Measurements from ENCODE around the gene VPS11. TPM values are rescaled to one million over a fixed set of nuclear protein-coding genes. Genes with fewer than 3 reads are reported as not detected.

VPS11 gene
- total and polyA plus RNA-seq, 2 experiments from 2014 or later = 22.1 to 22.3 TPM

GRCh38 chr11:119116235-119116594, 48.6 kb downstream of the VPS11 start:
- H3K4me1 ChIP-seq (ENCODE audit: low read depth) = peaks cover 7% of the 10 kb centered on the region
- TF ChIP-seq, protein P1, sequence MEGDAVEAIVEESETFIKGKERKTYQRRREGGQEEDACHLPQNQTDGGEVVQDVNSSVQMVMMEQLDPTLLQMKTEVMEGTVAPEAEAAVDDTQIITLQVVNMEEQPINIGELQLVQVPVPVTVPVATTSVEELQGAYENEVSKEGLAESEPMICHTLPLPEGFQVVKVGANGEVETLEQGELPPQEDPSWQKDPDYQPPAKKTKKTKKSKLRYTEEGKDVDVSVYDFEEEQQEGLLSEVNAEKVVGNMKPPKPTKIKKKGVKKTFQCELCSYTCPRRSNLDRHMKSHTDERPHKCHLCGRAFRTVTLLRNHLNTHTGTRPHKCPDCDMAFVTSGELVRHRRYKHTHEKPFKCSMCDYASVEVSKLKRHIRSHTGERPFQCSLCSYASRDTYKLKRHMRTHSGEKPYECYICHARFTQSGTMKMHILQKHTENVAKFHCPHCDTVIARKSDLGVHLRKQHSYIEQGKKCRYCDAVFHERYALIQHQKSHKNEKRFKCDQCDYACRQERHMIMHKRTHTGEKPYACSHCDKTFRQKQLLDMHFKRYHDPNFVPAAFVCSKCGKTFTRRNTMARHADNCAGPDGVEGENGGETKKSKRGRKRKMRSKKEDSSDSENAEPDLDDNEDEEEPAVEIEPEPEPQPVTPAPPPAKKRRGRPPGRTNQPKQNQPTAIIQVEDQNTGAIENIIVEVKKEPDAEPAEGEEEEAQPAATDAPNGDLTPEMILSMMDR (IDR thresholded peaks at IDR 0.05; ENCODE audit: low read depth, low read length) = no peak
- H3K27ac ChIP-seq = no peak overlapping the region
- H3K4me3 ChIP-seq = no peak overlapping the region
- peaks cover 3% of the 10 kb centered on the region for H3K36me3 ChIP-seq
- no peaks in the 10 kb centered on the region for H3K27me3 ChIP-seq
- no peak for DNase-seq (ENCODE audit: low read depth in 1 of 2, low spot score in 1 of 2)
- no peaks in the 10 kb centered on the region for H3K9me3 ChIP-seq (ENCODE audit: low read depth)

DNA sequence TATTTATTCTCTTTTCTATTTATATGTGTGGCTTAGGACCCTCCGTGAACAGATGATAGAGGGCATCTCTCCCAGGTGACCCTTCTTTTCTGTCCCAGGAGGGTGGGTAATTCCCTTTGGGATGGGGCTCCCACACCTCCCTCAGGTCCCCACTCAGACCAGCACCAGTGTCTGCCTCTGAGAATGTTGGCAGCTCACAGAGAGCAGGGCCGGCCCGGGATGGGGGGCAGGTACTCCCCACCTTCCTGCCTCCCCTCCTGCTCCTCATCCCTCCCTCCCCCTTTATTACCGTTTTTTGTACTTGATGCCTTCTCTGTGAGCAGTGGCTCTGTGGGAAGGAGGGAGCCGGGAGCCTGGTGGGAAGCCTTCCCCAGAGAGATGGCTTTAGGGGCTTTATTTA, 49.0 kb downstream of the VPS11 start:
- Histone ChIP-seq H3K4me3 (no peak overlapping the region), H3K27ac (no peak overlapping the region), H3K27me3 (no peaks in the 10 kb centered on the region), H3K36me3 (peaks cover 3% of the 10 kb centered on the region), H3K9me3 (ENCODE audit: low read depth) (no peaks in the 10 kb centered on the region), H3K4me1 (ENCODE audit: low read depth) (peaks cover 7% of the 10 kb centered on the region)
- TF ChIP-seq, protein P1 (IDR thresholded peaks at IDR 0.05; ENCODE audit: low read depth, low read length) = no peak
- no peak for DNase-seq (ENCODE audit: low read depth in 1 of 2, low spot score in 1 of 2)

DNA sequence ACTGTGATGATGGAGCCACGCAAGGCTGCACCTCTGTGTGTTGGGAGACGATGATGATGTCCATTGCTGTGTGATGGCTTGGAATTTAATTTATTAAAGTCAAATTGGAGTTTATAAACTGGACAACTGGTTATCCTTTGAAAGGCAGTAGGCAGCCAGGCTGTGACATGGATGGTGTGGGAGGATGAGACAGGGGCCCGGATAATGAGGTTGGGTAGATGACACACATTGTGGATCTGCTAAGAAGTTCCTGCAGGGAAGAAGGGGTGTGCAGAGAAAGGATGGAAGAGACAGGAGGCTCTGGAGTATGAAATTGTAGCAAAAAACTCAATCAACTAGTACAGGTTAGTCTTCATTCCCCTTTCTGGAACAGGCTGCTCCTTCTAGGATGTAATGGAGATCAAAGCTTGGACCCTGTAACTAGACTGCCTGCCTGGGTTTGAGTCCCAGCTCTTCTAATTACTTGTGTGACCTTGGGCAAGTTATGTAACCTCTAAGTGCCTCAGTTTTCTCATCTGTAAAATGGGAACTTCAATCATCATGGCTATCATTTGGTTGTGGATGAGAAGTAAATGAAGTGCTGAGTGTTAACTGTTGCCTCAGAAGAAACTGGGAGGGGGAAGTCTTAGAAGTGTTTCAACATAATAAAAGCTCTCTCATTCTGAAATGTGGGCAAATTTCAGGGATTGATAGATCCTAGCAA, 49.5 kb downstream of the VPS11 start:
- Histone ChIP-seq H3K27ac (no peak overlapping the region), H3K27me3 (no peaks in the 10 kb centered on the region), H3K9me3 (ENCODE audit: low read depth) (no peaks in the 10 kb centered on the region), H3K36me3 (peaks cover 3% of the 10 kb centered on the region), H3K4me1 (ENCODE audit: low read depth) (peaks cover 7% of the 10 kb centered on the region), H3K4me3 (no peak overlapping the region)
- TF ChIP-seq, protein P1 (IDR thresholded peaks at IDR 0.05; ENCODE audit: low read depth, low read length) = no peak
- DNase-seq (ENCODE audit: low read depth in 1 of 2, low spot score in 1 of 2) = no peak

DNA sequence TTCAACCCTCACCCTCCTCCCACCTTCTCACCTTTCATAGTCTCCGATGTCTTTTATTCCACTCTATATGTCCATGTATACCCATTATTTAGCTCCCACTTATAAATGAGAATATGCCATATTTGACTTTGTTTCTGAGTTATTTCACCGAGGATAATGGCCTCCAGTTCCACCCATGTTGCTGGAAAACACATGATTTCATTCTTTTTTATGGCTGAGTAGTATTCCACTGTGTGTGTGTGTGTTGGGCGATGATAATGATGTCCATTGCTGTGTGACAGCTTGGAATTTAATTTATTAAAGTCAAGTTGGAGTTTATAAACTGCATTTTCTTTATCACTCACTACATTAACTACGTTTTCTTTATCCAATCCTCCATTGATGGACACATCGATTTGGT, 50.6 kb downstream of the VPS11 start:
- no peaks in the 10 kb centered on the region for H3K27me3 ChIP-seq
- TF ChIP-seq, protein P1 (IDR thresholded peaks at IDR 0.05; ENCODE audit: low read depth, low read length) = no peak
- DNase-seq (ENCODE audit: low read depth in 1 of 2, low spot score in 1 of 2) = no peak

GRCh38 chr11:119118946-119119345, 51.3 kb downstream of the VPS11 start:
- no peak overlapping the region for H3K27ac ChIP-seq
- TF ChIP-seq, protein P1 (IDR thresholded peaks at IDR 0.05; ENCODE audit: low read depth, low read length) = no peak

More for the DNA sequence above, 50.6 kb downstream of the VPS11 start:
- H3K27ac ChIP-seq = no peak overlapping the region
- H3K4me1 ChIP-seq (ENCODE audit: low read depth) = peaks cover 10% of the 10 kb centered on the region
- H3K9me3 ChIP-seq (ENCODE audit: low read depth) = no peaks in the 10 kb centered on the region
- no peak overlapping the region for H3K4me3 ChIP-seq
- H3K36me3 ChIP-seq = peaks cover 3% of the 10 kb centered on the region

More at GRCh38 chr11:119118946-119119345, 51.3 kb downstream of the VPS11 start:
- H3K36me3 ChIP-seq = peaks cover 5% of the 10 kb centered on the region
- H3K4me1 ChIP-seq (ENCODE audit: low read depth) = peaks cover 10% of the 10 kb centered on the region
- H3K9me3 ChIP-seq (ENCODE audit: low read depth) = no peaks in the 10 kb centered on the region
- no peaks in the 10 kb centered on the region for H3K27me3 ChIP-seq
- H3K4me3 ChIP-seq = no peak overlapping the region
- DNase-seq (ENCODE audit: low read depth in 1 of 2, low spot score in 1 of 2) = no peak
